SU-DHL-6 (cell line): Measurements from ENCODE around the gene ENO1.

Source experiments
- EZH2phosphoT487 ChIP-seq: fragments of 200-600 bp; sonication (generic), shearing (Covaris generic); conservative IDR thresholded peaks from 2 replicates; pipeline ENCODE4 v1.6.1; 2018; ENCODE audit warnings: mild to moderate bottlenecking, antibody characterized with exemption, low read length, moderate library complexity, mixed read lengths
- TF ChIP-seq, protein P1 (sequence below): fragments of 200-600 bp; sonication (generic); IDR thresholded peaks from one replicate; pipeline ENCODE4 v1.5.1; 2017; ENCODE audit warnings: antibody characterized with exemption, mild to moderate bottlenecking, low read length, moderate library complexity; ENCODE audit not compliant: insufficient read depth, poor library complexity, severe bottlenecking

DNA sequence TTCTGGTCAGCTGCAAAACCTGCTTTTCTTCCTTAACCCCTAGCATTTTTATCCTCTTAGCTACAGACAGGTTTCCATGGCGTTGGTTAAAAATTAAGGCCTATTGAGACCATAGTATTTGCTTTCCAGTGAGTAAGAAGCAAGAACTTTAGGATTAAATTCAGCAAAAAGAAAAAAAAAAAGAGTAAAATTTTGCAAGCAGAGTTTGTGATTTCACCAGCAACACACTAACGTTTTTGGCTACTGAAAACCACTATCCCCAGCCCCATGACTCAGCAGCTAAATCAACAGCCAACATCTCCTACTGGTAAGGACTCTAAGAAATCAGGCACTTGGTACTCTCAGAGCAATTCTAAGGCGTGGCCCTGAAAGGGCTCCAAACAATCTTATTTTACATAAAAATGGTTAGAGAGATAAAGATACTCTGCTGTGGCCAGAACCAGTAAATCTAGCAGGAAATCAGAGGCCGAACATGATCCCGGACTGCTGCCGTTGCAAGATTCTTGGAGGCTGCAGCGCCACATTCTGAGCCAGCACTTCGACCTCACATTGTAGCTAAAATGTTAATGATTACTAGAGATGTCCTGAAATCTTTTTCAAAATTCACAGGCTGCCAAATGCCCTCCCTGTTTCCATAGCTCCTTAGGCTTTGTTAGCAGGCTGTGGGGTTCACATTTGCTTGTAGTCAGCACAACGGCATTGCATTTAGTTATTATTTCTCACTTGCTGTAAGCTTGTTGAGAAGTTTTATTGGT is 1.6 kb upstream of the ENO1 start:
- TF ChIP-seq, protein P1, sequence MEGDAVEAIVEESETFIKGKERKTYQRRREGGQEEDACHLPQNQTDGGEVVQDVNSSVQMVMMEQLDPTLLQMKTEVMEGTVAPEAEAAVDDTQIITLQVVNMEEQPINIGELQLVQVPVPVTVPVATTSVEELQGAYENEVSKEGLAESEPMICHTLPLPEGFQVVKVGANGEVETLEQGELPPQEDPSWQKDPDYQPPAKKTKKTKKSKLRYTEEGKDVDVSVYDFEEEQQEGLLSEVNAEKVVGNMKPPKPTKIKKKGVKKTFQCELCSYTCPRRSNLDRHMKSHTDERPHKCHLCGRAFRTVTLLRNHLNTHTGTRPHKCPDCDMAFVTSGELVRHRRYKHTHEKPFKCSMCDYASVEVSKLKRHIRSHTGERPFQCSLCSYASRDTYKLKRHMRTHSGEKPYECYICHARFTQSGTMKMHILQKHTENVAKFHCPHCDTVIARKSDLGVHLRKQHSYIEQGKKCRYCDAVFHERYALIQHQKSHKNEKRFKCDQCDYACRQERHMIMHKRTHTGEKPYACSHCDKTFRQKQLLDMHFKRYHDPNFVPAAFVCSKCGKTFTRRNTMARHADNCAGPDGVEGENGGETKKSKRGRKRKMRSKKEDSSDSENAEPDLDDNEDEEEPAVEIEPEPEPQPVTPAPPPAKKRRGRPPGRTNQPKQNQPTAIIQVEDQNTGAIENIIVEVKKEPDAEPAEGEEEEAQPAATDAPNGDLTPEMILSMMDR = no peak
- TF ChIP-seq EZH2phosphoT487 = no peak
